T47D (cell line): ENCODE data around the gene TLR8.

Experiments used
- DNase-seq, 2 experiments: peaks; one replicate each; pipeline versions ENCODE4 v3.0.0 to v3.0.0-alpha.2; 2011 to 2012; ENCODE audit warnings: low read depth in 1 of 2, low spot score in 1 of 2
- JUND ChIP-seq: IDR thresholded peaks from 2 replicates; pipeline ENCODE4 v1.6.1; 2012; ENCODE audit warnings: low read depth
- in situ Hi-C: cut with HindIII; loops from 2 replicates; pipeline ENCODE4 v1.10.0; 2016; ENCODE audit warnings: low sequenced_read_pairs, low pct_unique_long_range_greater_than_20kb

TLR8 gene

GRCh38 chrX:12906046-12906761, at the start of gene TLR8:
Gene TLR8 (plus strand): TSS chrX:12906620. CDS start chrX:12906707, 87 bp downstream.
- DNase-seq = no peak
- no peak for TF ChIP-seq JUND
- in situ Hi-C loops = no loop called here

- no peak for TF ChIP-seq JUND
- DNase-seq = no peak
- in situ Hi-C loops = no loop called here
These were observed 41.1 kb upstream of the TLR8 start for GRCh38 chrX:12865359-12865758.

- TF ChIP-seq JUND = no peak
- DNase-seq = no peak
- in situ Hi-C loops = no loop called here
These were observed 39.7 kb upstream of the TLR8 start, which contains the start of gene TLR7 for GRCh38 chrX:12866451-12867377. Gene TLR7 (plus strand): TSS chrX:12867072. CDS start chrX:12867579, 507 bp downstream.

- in situ Hi-C loops = no loop called here
- DNase-seq = no peak
- TF ChIP-seq JUND = no peak
These were observed 38.7 kb upstream of the TLR8 start for GRCh38 chrX:12867685-12868084.

- in situ Hi-C loops = no loop called here
- DNase-seq = no peak
- TF ChIP-seq JUND = no peak
These were observed 37.7 kb upstream of the TLR8 start for GRCh38 chrX:12868747-12869146.

- no peak for DNase-seq
- TF ChIP-seq JUND = no peak
- in situ Hi-C loops = no loop called here
These were observed 35.2 kb upstream of the TLR8 start for GRCh38 chrX:12871257-12871656.

GRCh38 chrX:12872741-12873140, 33.7 kb upstream of the TLR8 start:
- TF ChIP-seq JUND = no peak
- DNase-seq = no peak
- in situ Hi-C loops = no loop called here

- DNase-seq = no peak
- TF ChIP-seq JUND = no peak
- in situ Hi-C loops = no loop called here
These were observed 31.8 kb upstream of the TLR8 start for GRCh38 chrX:12874581-12874980.

- DNase-seq = no peak
- in situ Hi-C loops = no loop called here
- TF ChIP-seq JUND = no peak
These were observed 29.0 kb upstream of the TLR8 start for GRCh38 chrX:12877386-12877785.

GRCh38 chrX:12878536-12878935, 27.9 kb upstream of the TLR8 start:
- in situ Hi-C loops = no loop called here
- no peak for DNase-seq

GRCh38 chrX:12881914-12882313, 24.5 kb upstream of the TLR8 start:
- in situ Hi-C loops = no loop called here
- no peak for DNase-seq
- no peak for TF ChIP-seq JUND

More at GRCh38 chrX:12878536-12878935, 27.9 kb upstream of the TLR8 start:
- TF ChIP-seq JUND = no peak

- in situ Hi-C loops = no loop called here
- DNase-seq = no peak
- no peak for TF ChIP-seq JUND
These were observed 20.9 kb upstream of the TLR8 start for GRCh38 chrX:12885508-12885907.

- no peak for DNase-seq
- no peak for TF ChIP-seq JUND
- in situ Hi-C loops = no loop called here
These were observed 19.9 kb upstream of the TLR8 start for GRCh38 chrX:12886545-12886944.
